Esophagus (tissue), 2 donors: ENCODE measurements around the gene OVOL3. TPM values are rescaled to one million over a fixed set of nuclear protein-coding genes. Genes with fewer than 3 reads are reported as not detected.

Experiments
- H3K27ac ChIP-seq, 2 donors: one replicate each; pipeline ENCODE4 v1.5.1; 2013; ENCODE audit warnings: low read depth in 2 of 2, mild to moderate bottlenecking in 2 of 2, inconsistent platforms in 1 of 2, low read length in 1 of 2, moderate library complexity in 1 of 2
- H3K27me3 ChIP-seq, 2 donors: one replicate each; pipeline ENCODE4 v1.6.1; 2013; ENCODE audit warnings: low read length in 2 of 2, control low read depth in 1 of 2, mild to moderate bottlenecking in 1 of 2; ENCODE audit not compliant: insufficient read depth in 2 of 2, control insufficient read depth in 1 of 2
- H3K36me3 ChIP-seq, 2 donors: one replicate each; pipeline ENCODE4 v1.6.1; 2013; ENCODE audit warnings: low read length in 1 of 2; ENCODE audit not compliant: control insufficient read depth in 2 of 2, insufficient read depth in 2 of 2
- H3K4me1 ChIP-seq, 2 donors: one replicate each; pipeline ENCODE4 v1.6.1; 2013; ENCODE audit warnings: low read length in 1 of 2; ENCODE audit not compliant: control insufficient read depth in 2 of 2, insufficient read depth in 2 of 2
- H3K4me3 ChIP-seq, 2 donors: one replicate each; pipeline ENCODE4 v1.5.1; 2013; ENCODE audit warnings: low read length in 2 of 2, mild to moderate bottlenecking in 2 of 2, low read depth in 1 of 2, moderate library complexity in 1 of 2
- H3K9me3 ChIP-seq, 2 donors: one replicate each; pipeline ENCODE4 v1.6.1; 2013; ENCODE audit warnings: mild to moderate bottlenecking in 2 of 2, low read depth in 1 of 2, low read length in 1 of 2, moderate library complexity in 1 of 2; ENCODE audit not compliant: control insufficient read depth in 2 of 2, insufficient read depth in 1 of 2
- WGBS, 2 donors: extraction: QIAGEN DNeasy Blood & Tissue Kit; methylation state at CpG; one replicate each; pipeline ENCODE4 v1.1.7; 2013; 5-methylcytosine and 5-hydroxymethylcytosine counted together
- polyA plus RNA-seq, 2 donors: library from polyadenylated mRNA; stranded (reverse); fragments of 200-250 nt; gene quantifications; one replicate each; pipeline ENCODE4 v1.2.3, GENCODE V29; 2013
- donor health status: healthy with polysubstance abuse.
- donor health status: Bipolar disorder and iron deficiency.

Gene OVOL3
- polyA plus RNA-seq, 2 donors = 0.16 TPM; not detected in 1

- Histone ChIP-seq H3K4me3 (no peak overlapping the region), H3K27me3 (no peaks in the 10 kb centered on the region), H3K4me1 (peaks cover 7 to 14% of the 10 kb centered on the region in 2 donors), H3K36me3 (no peaks in the 10 kb centered on the region), H3K27ac (no peak overlapping the region), H3K9me3 (no peaks in the 10 kb centered on the region)
- 83 to 89% methylated on average over 6 of the region's 6 CpGs for WGBS, 2 donors
Observed at GRCh38 chr19:36097036-36097435, 13.9 kb upstream of the OVOL3 start.

GRCh38 chr19:36099166-36099785 is 11.7 kb upstream of the OVOL3 start:
- WGBS, 2 donors = 87% methylated on average over 19 of the region's 19 CpGs
- Histone ChIP-seq H3K9me3 (no peaks in the 10 kb centered on the region), H3K27me3 (no peaks in the 10 kb centered on the region), H3K4me1 (peaks cover 4 to 18% of the 10 kb centered on the region in 2 donors), H3K27ac (no peak overlapping the region), H3K36me3 (no peaks in the 10 kb centered on the region), H3K4me3 (no peak overlapping the region)

- Histone ChIP-seq H3K9me3 (peaks cover 0 to 2% of the 10 kb centered on the region in 2 donors), H3K4me1 (peaks cover 7 to 22% of the 10 kb centered on the region in 2 donors), H3K4me3 (no peak overlapping the region), H3K27ac (peak overlapping the region in 1 of 2 donors; percentile 50), H3K36me3 (peaks cover 0 to 4% of the 10 kb centered on the region in 2 donors), H3K27me3 (no peaks in the 10 kb centered on the region)
- 66 to 78% methylated on average over 5 of the region's 5 CpGs for WGBS, 2 donors
Observed at GRCh38 chr19:36100476-36100875, 10.5 kb upstream of the OVOL3 start.

- Histone ChIP-seq H3K27me3 (no peaks in the 10 kb centered on the region), H3K9me3 (peaks cover 0 to 2% of the 10 kb centered on the region in 2 donors), H3K36me3 (peaks cover 0 to 4% of the 10 kb centered on the region in 2 donors), H3K27ac (peak overlapping the region in 1 of 2 donors; percentile 51), H3K4me1 (peaks cover 7 to 22% of the 10 kb centered on the region in 2 donors), H3K4me3 (no peak overlapping the region)
- WGBS, 2 donors = 60 to 76% methylated on average over 26 to 27 of the region's 27 CpGs
Observed at GRCh38 chr19:36101550-36102327, 9.2 kb upstream of the OVOL3 start.

GRCh38 chr19:36103040-36103626 is 7.8 kb upstream of the OVOL3 start:
- no peak overlapping the region for H3K27ac ChIP-seq
- peaks cover 7 to 22% of the 10 kb centered on the region in 2 donors for H3K4me1 ChIP-seq
- H3K27me3 ChIP-seq = no peaks in the 10 kb centered on the region
- H3K9me3 ChIP-seq = peaks cover 0 to 2% of the 10 kb centered on the region in 2 donors
- no peak overlapping the region for H3K4me3 ChIP-seq
- WGBS, 2 donors = 94 to 95% methylated on average over 23 to 24 of the region's 24 CpGs
- peaks cover 0 to 4% of the 10 kb centered on the region in 2 donors for H3K36me3 ChIP-seq

GRCh38 chr19:36103842-36104552 is 6.9 kb upstream of the OVOL3 start:
- H3K27ac ChIP-seq = peak overlapping the region in 1 of 2 donors; percentile 5
- WGBS, 2 donors = 85 to 88% methylated on average over 12 of the region's 12 CpGs
- H3K9me3 ChIP-seq = peaks cover 0 to 2% of the 10 kb centered on the region in 2 donors
- peaks cover 7 to 22% of the 10 kb centered on the region in 2 donors for H3K4me1 ChIP-seq
- no peaks in the 10 kb centered on the region for H3K27me3 ChIP-seq
- no peak overlapping the region for H3K4me3 ChIP-seq
- peaks cover 0 to 4% of the 10 kb centered on the region in 2 donors for H3K36me3 ChIP-seq

GRCh38 chr19:36106441-36106840 is 4.5 kb upstream of the OVOL3 start:
- peaks cover 0 to 11% of the 10 kb centered on the region in 2 donors for H3K36me3 ChIP-seq
- H3K4me1 ChIP-seq = peaks cover 3 to 12% of the 10 kb centered on the region in 2 donors
- WGBS, 2 donors = 92 to 93% methylated on average over 6 of the region's 6 CpGs
- H3K4me3 ChIP-seq = no peak overlapping the region
- H3K27me3 ChIP-seq = no peaks in the 10 kb centered on the region
- H3K27ac ChIP-seq = no peak overlapping the region
- H3K9me3 ChIP-seq = peaks cover 0 to 2% of the 10 kb centered on the region in 2 donors

GRCh38 chr19:36106991-36107390 is 4.0 kb upstream of the OVOL3 start:
- H3K27ac ChIP-seq = no peak overlapping the region
- H3K4me1 ChIP-seq = peaks cover 3 to 8% of the 10 kb centered on the region in 2 donors
- H3K9me3 ChIP-seq = peaks cover 0 to 2% of the 10 kb centered on the region in 2 donors
- 93% methylated on average over 5 of the region's 5 CpGs for WGBS, 2 donors
- no peak overlapping the region for H3K4me3 ChIP-seq
- no peaks in the 10 kb centered on the region for H3K27me3 ChIP-seq
- peaks cover 0 to 12% of the 10 kb centered on the region in 2 donors for H3K36me3 ChIP-seq

- 95 to 96% methylated on average over 3 of the region's 3 CpGs for WGBS, 2 donors
Observed at GRCh38 chr19:36108684-36109083, 2.3 kb upstream of the OVOL3 start.

More at GRCh38 chr19:36108684-36109083, 2.3 kb upstream of the OVOL3 start:
- Histone ChIP-seq H3K27me3 (no peaks in the 10 kb centered on the region), H3K36me3 (peaks cover 0 to 18% of the 10 kb centered on the region in 2 donors), H3K27ac (no peak overlapping the region), H3K4me3 (no peak overlapping the region), H3K9me3 (peaks cover 0 to 2% of the 10 kb centered on the region in 2 donors), H3K4me1 (peaks cover 3 to 13% of the 10 kb centered on the region in 2 donors)
